IMR-90 (cell line): ENCODE data around the gene ART3. TPM values are rescaled to one million over a fixed set of nuclear protein-coding genes. Genes with fewer than 3 reads are reported as not detected.

ENCODE experiments used
- ATAC-seq: fragments of 200-7000 bp; cut with Tn5 transposase; 2 replicates; pipeline ENCODE4 v1.9.1; 2020; ENCODE audit warnings: low read depth, mild to moderate bottlenecking, moderate library complexity
- BruUV-seq: library from RNA; stranded (reverse); fragments of 400-500 nt; replicated peaks from 2 replicates; lab custom pipeline; 2021; lab: Mats Ljungman, UMichigan
- CTCF ChIA-PET: fragments of 300-600 bp; formaldehyde crosslinking; extraction: SDS; loops from one replicate; lab custom pipeline; 2021; ENCODE audit warnings: antibody characterized with exemption; lab: Yijun Ruan, JAX
- POLR2A ChIA-PET: fragments of 300-600 bp; sonication (Branson Sonifier 250); formaldehyde crosslinking; loops from one replicate; lab custom pipeline; 2022; ENCODE audit warnings: antibody characterized with exemption; ENCODE audit not compliant: unreplicated experiment; lab: Charles Lee
- DNase-seq: peaks from one replicate; pipeline ENCODE4 v3.0.0; 2013
- H2AFZ ChIP-seq: replicated peaks from 2 replicates; pipeline ENCODE3; 2013; ENCODE audit warnings: low read length, mild to moderate bottlenecking; ENCODE audit not compliant: poor library complexity
- H2AK5ac ChIP-seq: 2 replicates; pipeline ENCODE4 v1.6.1; 2013; ENCODE audit warnings: low read depth, low read length, inconsistent platforms
- H2AK9ac ChIP-seq: replicated peaks from 2 replicates; pipeline ENCODE3; 2013; ENCODE audit warnings: mild to moderate bottlenecking, low read depth, low read length, moderate library complexity; ENCODE audit not compliant: poor library complexity
- H2BK120ac ChIP-seq: 2 replicates; pipeline ENCODE4 v1.6.1; 2013; ENCODE audit warnings: low read depth, low read length, inconsistent platforms
- H2BK15ac ChIP-seq: 3 replicates; pipeline ENCODE4 v1.6.1; 2013; ENCODE audit warnings: low read depth, low read length, inconsistent platforms
- H2BK20ac ChIP-seq: 2 replicates; pipeline ENCODE4 v1.6.1; 2013; ENCODE audit warnings: low read depth, mild to moderate bottlenecking, inconsistent platforms, low read length, moderate library complexity
- H2BK5ac ChIP-seq: 2 replicates; pipeline ENCODE4 v1.6.1; 2013; ENCODE audit warnings: mild to moderate bottlenecking, low read depth, low read length, inconsistent platforms; ENCODE audit not compliant: poor library complexity, severe bottlenecking
- H3K14ac ChIP-seq: replicated peaks from 2 replicates; pipeline ENCODE4 v1.6.1; 2013; ENCODE audit warnings: low read depth, low read length, inconsistent platforms
- H3K18ac ChIP-seq: 2 replicates; pipeline ENCODE4 v1.6.1; 2013; ENCODE audit warnings: low read depth, low read length, control low read depth
- H3K23ac ChIP-seq: 2 replicates; pipeline ENCODE4 v1.6.1; 2013; ENCODE audit warnings: low read depth, low read length, inconsistent platforms
- H3K27ac ChIP-seq: 2 replicates; pipeline ENCODE4 v1.5.1; 2013; ENCODE audit warnings: mild to moderate bottlenecking, control low read depth, low read length; ENCODE audit not compliant: insufficient read depth
- H3K27me3 ChIP-seq: 2 replicates; pipeline ENCODE4 v1.6.1; 2013; ENCODE audit warnings: low read length; ENCODE audit not compliant: control insufficient read depth, insufficient read depth
- H3K36me3 ChIP-seq: 2 replicates; pipeline ENCODE4 v1.6.1; 2013; ENCODE audit warnings: low read length, mixed read lengths; ENCODE audit not compliant: control insufficient read depth, insufficient read depth
- H3K4ac ChIP-seq: 2 replicates; pipeline ENCODE4 v1.6.1; 2013; ENCODE audit warnings: low read depth, low read length, inconsistent platforms
- H3K4me1 ChIP-seq: 2 replicates; pipeline ENCODE4 v1.6.1; 2013; ENCODE audit warnings: low read length, mixed read lengths; ENCODE audit not compliant: control insufficient read depth, insufficient read depth
- H3K4me2 ChIP-seq: 2 replicates; pipeline ENCODE4 v1.6.1; 2013; ENCODE audit warnings: low read depth, mild to moderate bottlenecking, control low read depth, low read length, moderate library complexity
- H3K4me3 ChIP-seq: 2 replicates; pipeline ENCODE4 v1.5.1; 2013; ENCODE audit warnings: low read depth, mild to moderate bottlenecking, control low read depth, low read length, moderate library complexity; ENCODE audit not compliant: insufficient read depth
- H3K56ac ChIP-seq: 2 replicates; pipeline ENCODE4 v1.6.1; 2013; ENCODE audit warnings: low read length, inconsistent platforms; ENCODE audit not compliant: insufficient read depth; ENCODE audit errors: extremely low read depth
- H3K79me1 ChIP-seq, 2 experiments: 2 replicates each; pipeline ENCODE4 v1.6.1; 2013; ENCODE audit warnings: low read length in 2 of 2, inconsistent platforms in 1 of 2, low read depth in 1 of 2
- H3K9ac ChIP-seq: 2 replicates; pipeline ENCODE4 v1.6.1; 2013; ENCODE audit warnings: low read depth, low read length, control low read depth
- H3K9me1 ChIP-seq: 2 replicates; pipeline ENCODE4 v1.6.1; 2013; ENCODE audit warnings: low read length, inconsistent platforms; ENCODE audit not compliant: insufficient read depth
- H3K9me3 ChIP-seq: 2 replicates; pipeline ENCODE4 v1.6.1; 2013; ENCODE audit warnings: low read length; ENCODE audit not compliant: control insufficient read depth, insufficient read depth
- H4K20me1 ChIP-seq: 2 replicates; pipeline ENCODE4 v1.6.1; 2013; ENCODE audit warnings: low read length, inconsistent platforms; ENCODE audit not compliant: insufficient read depth
- H4K5ac ChIP-seq: 2 replicates; pipeline ENCODE4 v1.6.1; 2013; ENCODE audit warnings: mild to moderate bottlenecking, low read depth, low read length, control low read depth
- H4K8ac ChIP-seq, 2 experiments: 2 replicates each; pipeline ENCODE4 v1.6.1; 2013; ENCODE audit warnings: low read depth in 2 of 2, low read length in 2 of 2, control low read depth in 1 of 2, inconsistent platforms in 1 of 2
- H4K91ac ChIP-seq: 2 replicates; pipeline ENCODE4 v1.6.1; 2013; ENCODE audit warnings: low read depth, low read length, inconsistent platforms; ENCODE audit not compliant: insufficient read depth
- BHLHE40 ChIP-seq: fragments of 150-350 bp; IDR thresholded peaks from 2 replicates; pipeline ENCODE4 v1.6.1; 2016; ENCODE audit warnings: mild to moderate bottlenecking, low read depth, low read length
- CEBPB ChIP-seq: IDR thresholded peaks from 2 replicates; pipeline ENCODE4 v1.6.1; 2012; ENCODE audit warnings: low read depth, low read length, improper control_type of control experiment
- CHD1 ChIP-seq: IDR thresholded peaks from 2 replicates; pipeline ENCODE4 v1.6.1; 2012; ENCODE audit warnings: low read depth, low read length, improper control_type of control experiment
- CTCF ChIP-seq: conservative IDR thresholded peaks from 2 replicates; pipeline ENCODE4 v1.5.1; 2012; ENCODE audit warnings: mild to moderate bottlenecking, low read depth, low read length, improper control_type of control experiment
- ELK1 ChIP-seq: fragments of 150-350 bp; IDR thresholded peaks from 2 replicates; pipeline ENCODE4 v1.6.1; 2016; ENCODE audit warnings: low read depth, mild to moderate bottlenecking, low read length, moderate library complexity, borderline replicate concordance
- FOS ChIP-seq: fragments of 150-350 bp; IDR thresholded peaks from 2 replicates; pipeline ENCODE4 v1.6.1; 2016; ENCODE audit warnings: low read depth, low read length
- MAFK ChIP-seq: IDR thresholded peaks from 2 replicates; pipeline ENCODE4 v1.6.1; 2012; ENCODE audit warnings: low read depth, low read length, improper control_type of control experiment
- MAZ ChIP-seq: IDR thresholded peaks from 2 replicates; pipeline ENCODE4 v1.6.1; 2012; ENCODE audit warnings: low read depth, mild to moderate bottlenecking, low read length, improper control_type of control experiment, moderate library complexity, borderline replicate concordance
- MXI1 ChIP-seq: IDR thresholded peaks from 2 replicates; pipeline ENCODE4 v1.6.1; 2012; ENCODE audit warnings: low read depth, mild to moderate bottlenecking, low read length, moderate library complexity, borderline replicate concordance
- NFE2L2 ChIP-seq: fragments of 150-350 bp; IDR thresholded peaks from 2 replicates; pipeline ENCODE4 v1.6.1; 2016; ENCODE audit warnings: low read depth, mild to moderate bottlenecking, low read length
- POLR2A ChIP-seq: IDR thresholded peaks from 2 replicates; pipeline ENCODE4 v1.6.1; 2012; ENCODE audit warnings: mild to moderate bottlenecking, low read depth, low read length
- RAD21 ChIP-seq: IDR thresholded peaks from 2 replicates; pipeline ENCODE4 v1.6.1; 2012; ENCODE audit warnings: low read length, improper control_type of control experiment
- RCOR1 ChIP-seq: IDR thresholded peaks from 2 replicates; pipeline ENCODE4 v1.6.1; 2012; ENCODE audit warnings: mild to moderate bottlenecking, low read length, improper control_type of control experiment; ENCODE audit not compliant: insufficient replicate concordance
- RFX5 ChIP-seq: IDR thresholded peaks from 2 replicates; pipeline ENCODE4 v1.8.0; 2012; ENCODE audit warnings: low read depth, mild to moderate bottlenecking, low read length, moderate library complexity
- SMC3 ChIP-seq: fragments of 150-350 bp; IDR thresholded peaks from 2 replicates; pipeline ENCODE4 v1.6.1; 2016; ENCODE audit warnings: low read depth, mild to moderate bottlenecking, antibody characterized with exemption, low read length, moderate library complexity
- USF2 ChIP-seq: fragments of 150-350 bp; IDR thresholded peaks from 2 replicates; pipeline ENCODE4 v1.6.1; 2017; ENCODE audit warnings: mild to moderate bottlenecking, antibody characterized with exemption, low read length, low read depth
- WGBS, 2 experiments: methylation state at CpG; one replicate each; pipeline versions ENCODE4 v1.1.5 to v1.1.7; 2013; ENCODE audit warnings: missing lambda C conversion rate in 2 of 2; ENCODE audit not compliant: insufficient read length in 1 of 2; ENCODE audit errors: extremely low coverage in 2 of 2; 5-methylcytosine and 5-hydroxymethylcytosine counted together
- dilution Hi-C: fragments of 300-500 bp; cut with HindIII; formaldehyde crosslinking; loops from one replicate; pipeline ENCODE4 v1.14.3; 2018; ENCODE audit warnings: low sequenced_read_pairs; ENCODE audit not compliant: unreplicated experiment
- in situ Hi-C: fragments of 300-500 bp; cut with MboI; formaldehyde crosslinking; loops from 3 replicates; pipeline ENCODE4 v1.14.3; 2019; ENCODE audit warnings: low sequenced_read_pairs, inconsistent platforms, mixed read lengths
- intact Hi-C: fragments of 100-400 bp; cut with micrococcal nuclease; formaldehyde crosslinking; loops from 2 replicates; pipeline ENCODE4 v1.10.0; 2022
- polyA plus RNA-seq, 3 experiments: library from polyadenylated mRNA; depleted of rRNA; stranded (reverse); fragments of >200 nt; gene quantifications; 2 replicates each; pipeline ENCODE4 v1.2.3, GENCODE V29; 2012; ENCODE audit warnings: low replicate concordance in 1 of 3
- total RNA-seq: library from RNA; depleted of rRNA; stranded (reverse); fragments of >200 nt; gene quantifications from 2 replicates; pipeline ENCODE4 v1.2.3, GENCODE V29; 2012

Gene ART3
- total and polyA plus RNA-seq, 2 of the 4 experiments (the other 2 are of a cell fraction) = 0.15 TPM; not detected in 1

- POLR2A ChIA-PET = interaction anchor here (0.5 kb wide), 1 partner anchor 241 kb away, joined by 18 read pairs; no protein-coding TSS in a partner anchor
- Histone ChIP-seq H3K14ac (no peak overlapping the region), H3K18ac (no peak overlapping the region), H3K9me3 (no peaks in the 10 kb centered on the region), H4K20me1 (no peaks in the 10 kb centered on the region), H2AFZ (no peak overlapping the region), H2BK20ac (no peak overlapping the region), H4K8ac (no peak overlapping the region), H3K27ac (no peak overlapping the region), H4K91ac (no peak overlapping the region), H2BK5ac (no peak overlapping the region), H3K9ac (no peak overlapping the region), H3K27me3 (peaks cover 7% of the 10 kb centered on the region), H4K5ac (no peak overlapping the region), H2BK15ac (no peak overlapping the region), H3K4me3 (no peak overlapping the region), H2AK9ac (no peak overlapping the region), H3K23ac (no peak overlapping the region), H3K4me2 (no peak overlapping the region), H3K9me1 (no peaks in the 10 kb centered on the region), H3K79me1 (no peaks in the 10 kb centered on the region), H3K36me3 (no peaks in the 10 kb centered on the region), H3K4ac (no peak overlapping the region), H3K4me1 (no peaks in the 10 kb centered on the region), H3K56ac (no peak overlapping the region), H2AK5ac (no peak overlapping the region), H2BK120ac (no peak overlapping the region)
- ATAC-seq (no peak), DNase-seq (no peak)
- intact Hi-C loops = no loop called here
- dilution Hi-C loops = no loop called here
- TF ChIP-seq RFX5 (no peak), RAD21 (no peak), ELK1 (no peak), USF2 (no peak), BHLHE40 (no peak), CEBPB (no peak), MAZ (no peak), CTCF (no peak), RCOR1 (no peak), CHD1 (no peak), MXI1 (no peak), NFE2L2 (no peak), MAFK (no peak), POLR2A (no peak), SMC3 (no peak), FOS (no peak)
- CTCF ChIA-PET = interaction anchor here (0.8 to 1.6 kb wide), 2 partner anchors 9 to 79 kb away, joined by 3 to 8 read pairs; no protein-coding TSS in a partner anchor
- in situ Hi-C loops = loop anchor here (10.0 kb wide), 1 partner anchor 180 kb away; no protein-coding TSS in a partner anchor
- BruUV-seq = no TSS peak
- WGBS, 2 experiments = 86% methylated on average over 1 of the region's 4 CpGs; no CpG with 5 or more reads in 1 of the 2 experiments
Observed at GRCh38 chr4:76074993-76075600, 588 bp downstream of the ART3 start.
